Measurements from ENCODE around the gene DEAF1.

DEAF1 gene

GRCh38 chr11:629237-629583 is 65.8 kb downstream of the DEAF1 start:
- H3K27ac Mint-ChIP-seq: peak overlapping the region; percentile 24
- no peak for DNase-seq (ENCODE audit: low spot score)
- no peaks in the 10 kb centered on the region for H3K9me3 Mint-ChIP-seq
- H3K4me3 Mint-ChIP-seq: peak overlapping the region; percentile 61
- H3K27me3 Mint-ChIP-seq (ENCODE audit: low read depth): peaks cover 29% of the 10 kb centered on the region
- no peaks in the 10 kb centered on the region for H3K36me3 Mint-ChIP-seq (ENCODE audit: low read depth)
- peaks cover 17% of the 10 kb centered on the region for H3K4me1 Mint-ChIP-seq (ENCODE audit: low read depth)

GRCh38 chr11:628056-628455 is 67.0 kb downstream of the DEAF1 start:
- no peak overlapping the region for H3K27ac Mint-ChIP-seq

GRCh38 chr11:627308-627576 is 67.8 kb downstream of the DEAF1 start:
- H3K27me3 Mint-ChIP-seq (ENCODE audit: low read depth): peaks cover 29% of the 10 kb centered on the region
- DNase-seq (ENCODE audit: low spot score): no peak
- H3K27ac Mint-ChIP-seq: no peak overlapping the region
- H3K4me1 Mint-ChIP-seq (ENCODE audit: low read depth): peaks cover 17% of the 10 kb centered on the region
- no peak overlapping the region for H3K4me3 Mint-ChIP-seq
- no peaks in the 10 kb centered on the region for H3K9me3 Mint-ChIP-seq
- no peaks in the 10 kb centered on the region for H3K36me3 Mint-ChIP-seq (ENCODE audit: low read depth)

More at GRCh38 chr11:628056-628455, 67.0 kb downstream of the DEAF1 start:
- no peak for DNase-seq (ENCODE audit: low spot score)
- H3K4me1 Mint-ChIP-seq (ENCODE audit: low read depth): peaks cover 17% of the 10 kb centered on the region
- peaks cover 29% of the 10 kb centered on the region for H3K27me3 Mint-ChIP-seq (ENCODE audit: low read depth)
- peak overlapping the region; percentile 61 for H3K4me3 Mint-ChIP-seq
- no peaks in the 10 kb centered on the region for H3K9me3 Mint-ChIP-seq
- H3K36me3 Mint-ChIP-seq (ENCODE audit: low read depth): no peaks in the 10 kb centered on the region

GRCh38 chr11:626475-627307 is 68.3 kb downstream of the DEAF1 start, which contains the start of gene SCT:
TSS of gene SCT (minus strand) at chr11:627181. CDS start at chr11:627143, 38 bp downstream.
- Mint-ChIP-seq H3K4me1 (ENCODE audit: low read depth) (peaks cover 17% of the 10 kb centered on the region), H3K9me3 (no peaks in the 10 kb centered on the region), H3K27me3 (ENCODE audit: low read depth) (peaks cover 29% of the 10 kb centered on the region), H3K36me3 (ENCODE audit: low read depth) (no peaks in the 10 kb centered on the region), H3K27ac (no peak within 1 kb of the TSS), H3K4me3 (no peak within 1 kb of the TSS)
- DNase-seq (ENCODE audit: low spot score): no peak

- peaks cover 29% of the 10 kb centered on the region for H3K27me3 Mint-ChIP-seq (ENCODE audit: low read depth)
- H3K4me3 Mint-ChIP-seq: no peak overlapping the region
- no peaks in the 10 kb centered on the region for H3K9me3 Mint-ChIP-seq
- no peak for DNase-seq (ENCODE audit: low spot score)
- H3K36me3 Mint-ChIP-seq (ENCODE audit: low read depth): no peaks in the 10 kb centered on the region
- H3K4me1 Mint-ChIP-seq (ENCODE audit: low read depth): peaks cover 17% of the 10 kb centered on the region
- H3K27ac Mint-ChIP-seq: no peak overlapping the region
Measured at GRCh38 chr11:625636-626268, 69.3 kb downstream of the DEAF1 start.

GRCh38 chr11:624705-625635 is 70.1 kb downstream of the DEAF1 start, which contains the start of gene CDHR5:
TSS of gene CDHR5 (minus strand) at chr11:624955. CDS start at chr11:624902, 53 bp downstream.
- Mint-ChIP-seq H3K9me3 (no peaks in the 10 kb centered on the region), H3K27me3 (ENCODE audit: low read depth) (peaks cover 29% of the 10 kb centered on the region), H3K36me3 (ENCODE audit: low read depth) (no peaks in the 10 kb centered on the region), H3K4me1 (ENCODE audit: low read depth) (peaks cover 17% of the 10 kb centered on the region), H3K27ac (no peak within 1 kb of the TSS), H3K4me3 (no peak within 1 kb of the TSS)
- no peak for DNase-seq (ENCODE audit: low spot score)

GRCh38 chr11:623999-624704 is 70.9 kb downstream of the DEAF1 start:
- no peak overlapping the region for H3K4me3 Mint-ChIP-seq
- DNase-seq (ENCODE audit: low spot score): no peak
- H3K4me1 Mint-ChIP-seq (ENCODE audit: low read depth): peaks cover 11% of the 10 kb centered on the region
- no peak overlapping the region for H3K27ac Mint-ChIP-seq
- no peaks in the 10 kb centered on the region for H3K36me3 Mint-ChIP-seq (ENCODE audit: low read depth)
- peaks cover 24% of the 10 kb centered on the region for H3K27me3 Mint-ChIP-seq (ENCODE audit: low read depth)
- H3K9me3 Mint-ChIP-seq: no peaks in the 10 kb centered on the region

- Mint-ChIP-seq H3K27ac (no peak overlapping the region), H3K4me3 (no peak overlapping the region), H3K36me3 (ENCODE audit: low read depth) (no peaks in the 10 kb centered on the region), H3K27me3 (ENCODE audit: low read depth) (peaks cover 17% of the 10 kb centered on the region), H3K9me3 (no peaks in the 10 kb centered on the region), H3K4me1 (ENCODE audit: low read depth) (peaks cover 4% of the 10 kb centered on the region)
- DNase-seq (ENCODE audit: low spot score): no peak
Measured at GRCh38 chr11:623349-623869, 71.6 kb downstream of the DEAF1 start.

- DNase-seq (ENCODE audit: low spot score): no peak
- Mint-ChIP-seq H3K27ac (no peak overlapping the region), H3K27me3 (ENCODE audit: low read depth) (peaks cover 7% of the 10 kb centered on the region), H3K4me1 (ENCODE audit: low read depth) (no peaks in the 10 kb centered on the region), H3K9me3 (no peaks in the 10 kb centered on the region), H3K36me3 (ENCODE audit: low read depth) (no peaks in the 10 kb centered on the region), H3K4me3 (no peak overlapping the region)
Measured at GRCh38 chr11:621838-622237, 73.2 kb downstream of the DEAF1 start.

GRCh38 chr11:620935-621814 is 73.8 kb downstream of the DEAF1 start:
- H3K36me3 Mint-ChIP-seq (ENCODE audit: low read depth): no peaks in the 10 kb centered on the region
- H3K4me3 Mint-ChIP-seq: no peak overlapping the region
- H3K27me3 Mint-ChIP-seq (ENCODE audit: low read depth): peaks cover 2% of the 10 kb centered on the region
- H3K27ac Mint-ChIP-seq: no peak overlapping the region
- DNase-seq (ENCODE audit: low spot score): no peak
- H3K9me3 Mint-ChIP-seq: no peaks in the 10 kb centered on the region
- H3K4me1 Mint-ChIP-seq (ENCODE audit: low read depth): peaks cover 5% of the 10 kb centered on the region

GRCh38 chr11:620201-620600 is 74.8 kb downstream of the DEAF1 start:
- H3K27me3 Mint-ChIP-seq (ENCODE audit: low read depth): no peaks in the 10 kb centered on the region
- no peak overlapping the region for H3K4me3 Mint-ChIP-seq
- H3K4me1 Mint-ChIP-seq (ENCODE audit: low read depth): peaks cover 7% of the 10 kb centered on the region
- H3K9me3 Mint-ChIP-seq: no peaks in the 10 kb centered on the region
- peaks cover 3% of the 10 kb centered on the region for H3K36me3 Mint-ChIP-seq (ENCODE audit: low read depth)
- no peak overlapping the region for H3K27ac Mint-ChIP-seq
- no peak for DNase-seq (ENCODE audit: low spot score)

- no peaks in the 10 kb centered on the region for H3K9me3 Mint-ChIP-seq
- DNase-seq (ENCODE audit: low spot score): no peak
- no peak overlapping the region for H3K27ac Mint-ChIP-seq
- peaks cover 3% of the 10 kb centered on the region for H3K36me3 Mint-ChIP-seq (ENCODE audit: low read depth)
- peaks cover 7% of the 10 kb centered on the region for H3K4me1 Mint-ChIP-seq (ENCODE audit: low read depth)
- H3K4me3 Mint-ChIP-seq: no peak overlapping the region
- H3K27me3 Mint-ChIP-seq (ENCODE audit: low read depth): no peaks in the 10 kb centered on the region
Measured at GRCh38 chr11:619628-620050, 75.4 kb downstream of the DEAF1 start.

Data from T-helper 2 cell treated with Interferon-gamma antibody and Interleukin-4, amounts not matched to agents 5 μg/mL and 100 μg/mL, for 36 hours (primary cell).